Measurements from ENCODE around the gene BSX. TPM values are rescaled to one million over a fixed set of nuclear protein-coding genes. Genes with fewer than 3 reads are reported as not detected.

BSX gene
- polyA plus RNA-seq, 3 donors: not detected

DNA sequence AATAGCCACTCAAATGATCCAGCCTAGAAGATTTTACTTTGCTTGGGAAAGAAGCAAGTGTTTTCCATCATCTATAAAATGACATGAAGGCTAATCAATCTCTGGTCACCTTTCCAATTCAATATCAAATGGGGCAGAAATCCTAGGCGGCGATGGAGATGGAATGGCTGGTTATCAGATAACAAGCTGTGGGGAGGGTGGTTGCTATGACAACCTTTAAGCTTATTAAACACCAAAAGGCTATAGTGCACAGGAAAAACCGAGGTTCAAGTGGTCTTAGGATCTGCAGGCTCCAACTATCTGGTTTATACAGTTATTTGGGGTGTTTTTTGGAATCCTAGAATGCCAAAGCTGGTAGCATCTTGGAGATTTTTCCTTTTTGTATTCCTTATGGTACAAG, 13.9 kb upstream of the BSX start:
- DNase-seq: no peak
- Histone ChIP-seq H3K36me3 (replicated peaks in 1 of 2; ENCODE audit: control insufficient read depth in 1 of 2, insufficient read depth in 2 of 2, low read length in 2 of 2) (no peaks in the 10 kb centered on the region), H3K4me1 (ENCODE audit: control insufficient read depth in 1 of 2, insufficient read depth in 2 of 2, low read length in 2 of 2) (no peaks in the 10 kb centered on the region), H3K9ac (ENCODE audit: insufficient read depth, low read length, poor library complexity, severe bottlenecking) (no peak overlapping the region), H3K27ac (ENCODE audit: low read depth in 1 of 2, low read length in 2 of 2) (no peak overlapping the region), H3K27me3 (ENCODE audit: control insufficient read depth in 2 of 2, insufficient read depth in 2 of 2, low read length in 2 of 2) (peaks cover 11 to 20% of the 10 kb centered on the region in 2 donors), H3K4me3 (replicated peaks in 1 of 3; ENCODE audit: low read depth in 2 of 3, low read length in 3 of 3) (no peak overlapping the region), H3K4me2 (replicated peaks; ENCODE audit: extremely low read depth, low read length, poor library complexity, severe bottlenecking) (no peak overlapping the region), H2AFZ (ENCODE audit: insufficient read depth, low read depth, low read length, poor library complexity, severe bottlenecking) (no peak overlapping the region), H4K20me1 (ENCODE audit: insufficient read depth, low read length) (no peaks in the 10 kb centered on the region), H3K9me3 (replicated peaks in 1 of 2; ENCODE audit: control insufficient read depth in 1 of 2, insufficient read depth in 1 of 2, low read length in 2 of 2) (no peaks in the 10 kb centered on the region), H3K79me2 (ENCODE audit: insufficient read depth, low read length) (no peaks in the 10 kb centered on the region)
- Mint-ChIP-seq H3K27ac (peak overlapping the region in 1 of 7 donors; percentile 25), H3K4me3 (no peak overlapping the region), H3K27me3 (ENCODE audit: low read depth in 3 of 3) (peaks cover 23 to 45% (median 26%) of the 10 kb centered on the region in 3 donors), H3K36me3 (no peaks in the 10 kb centered on the region), H3K9me3 (peaks cover 0 to 2% (median 0%) of the 10 kb centered on the region in 7 donors), H3K4me1 (no peaks in the 10 kb centered on the region)
- TF ChIP-seq, protein P1, sequence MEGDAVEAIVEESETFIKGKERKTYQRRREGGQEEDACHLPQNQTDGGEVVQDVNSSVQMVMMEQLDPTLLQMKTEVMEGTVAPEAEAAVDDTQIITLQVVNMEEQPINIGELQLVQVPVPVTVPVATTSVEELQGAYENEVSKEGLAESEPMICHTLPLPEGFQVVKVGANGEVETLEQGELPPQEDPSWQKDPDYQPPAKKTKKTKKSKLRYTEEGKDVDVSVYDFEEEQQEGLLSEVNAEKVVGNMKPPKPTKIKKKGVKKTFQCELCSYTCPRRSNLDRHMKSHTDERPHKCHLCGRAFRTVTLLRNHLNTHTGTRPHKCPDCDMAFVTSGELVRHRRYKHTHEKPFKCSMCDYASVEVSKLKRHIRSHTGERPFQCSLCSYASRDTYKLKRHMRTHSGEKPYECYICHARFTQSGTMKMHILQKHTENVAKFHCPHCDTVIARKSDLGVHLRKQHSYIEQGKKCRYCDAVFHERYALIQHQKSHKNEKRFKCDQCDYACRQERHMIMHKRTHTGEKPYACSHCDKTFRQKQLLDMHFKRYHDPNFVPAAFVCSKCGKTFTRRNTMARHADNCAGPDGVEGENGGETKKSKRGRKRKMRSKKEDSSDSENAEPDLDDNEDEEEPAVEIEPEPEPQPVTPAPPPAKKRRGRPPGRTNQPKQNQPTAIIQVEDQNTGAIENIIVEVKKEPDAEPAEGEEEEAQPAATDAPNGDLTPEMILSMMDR (IDR thresholded peaks at IDR 0.05): no peak
- intact Hi-C loops (cut with micrococcal nuclease): no loop called here
- WGBS (ENCODE audit: insufficient coverage): no CpG with 5 or more reads among the region's 3 CpGs

DNA sequence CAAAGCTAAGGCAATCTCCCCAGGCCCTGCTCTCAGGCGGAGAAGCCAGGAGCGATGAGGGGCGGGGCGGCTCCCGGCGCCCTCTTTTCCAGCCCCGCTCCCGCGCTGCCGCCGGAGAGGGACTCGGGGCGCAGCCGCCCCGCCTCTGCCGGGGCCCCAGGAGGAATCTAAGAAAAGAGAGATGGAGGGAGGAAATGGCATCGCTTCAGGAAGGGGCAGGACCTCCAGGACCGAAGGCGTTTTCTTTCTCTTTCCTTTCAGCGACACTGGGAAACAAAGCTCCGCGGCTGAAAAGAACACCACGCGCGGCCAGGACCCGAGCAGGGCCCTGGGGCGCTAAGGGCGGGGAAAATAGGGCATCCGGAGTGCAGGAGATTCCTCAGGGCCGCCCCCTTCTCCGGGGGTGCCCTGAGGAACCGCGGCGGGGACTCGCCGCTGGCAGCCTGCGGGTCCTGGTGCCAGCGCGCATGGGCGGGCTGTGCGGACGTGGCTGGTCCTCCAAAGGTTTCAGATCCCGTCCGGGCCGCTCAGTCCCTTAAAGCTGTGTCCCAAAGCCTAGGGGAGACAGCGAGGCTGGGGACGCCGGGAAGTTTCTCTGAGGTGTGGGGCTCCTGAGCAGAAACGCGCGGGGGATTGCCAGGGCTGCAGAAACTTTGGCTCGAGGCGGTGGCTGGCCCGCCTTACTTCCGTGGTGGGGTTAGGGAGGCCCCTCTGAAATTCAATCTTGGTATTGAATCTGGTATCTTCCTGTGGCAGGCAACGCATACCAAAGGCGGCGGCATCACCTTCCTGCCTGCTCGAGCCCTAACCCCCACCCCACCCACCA, 2.8 kb upstream of the BSX start:
- WGBS (ENCODE audit: insufficient coverage): 0% methylated on average over 51 of the region's 59 CpGs

More for the DNA sequence above, 2.8 kb upstream of the BSX start:
- Histone ChIP-seq H3K36me3 (replicated peaks in 1 of 2; ENCODE audit: control insufficient read depth in 1 of 2, insufficient read depth in 2 of 2, low read length in 2 of 2) (no peaks in the 10 kb centered on the region), H3K4me3 (replicated peaks in 1 of 3; ENCODE audit: low read depth in 2 of 3, low read length in 3 of 3) (peak overlapping the region; percentile 24 to 63 (median 26)), H3K27ac (ENCODE audit: low read depth in 1 of 2, low read length in 2 of 2) (no peak overlapping the region), H4K20me1 (ENCODE audit: insufficient read depth, low read length) (no peaks in the 10 kb centered on the region), H3K79me2 (ENCODE audit: insufficient read depth, low read length) (no peaks in the 10 kb centered on the region), H3K9me3 (replicated peaks in 1 of 2; ENCODE audit: control insufficient read depth in 1 of 2, insufficient read depth in 1 of 2, low read length in 2 of 2) (peaks cover 0 to 44% of the 10 kb centered on the region in 2 donors), H3K4me1 (ENCODE audit: control insufficient read depth in 1 of 2, insufficient read depth in 2 of 2, low read length in 2 of 2) (peaks cover 4 to 14% of the 10 kb centered on the region in 2 donors), H2AFZ (ENCODE audit: insufficient read depth, low read depth, low read length, poor library complexity, severe bottlenecking) (peak overlapping the region; percentile 57), H3K27me3 (ENCODE audit: control insufficient read depth in 2 of 2, insufficient read depth in 2 of 2, low read length in 2 of 2) (peaks cover 79 to 90% of the 10 kb centered on the region in 2 donors), H3K9ac (ENCODE audit: insufficient read depth, low read length, poor library complexity, severe bottlenecking) (no peak overlapping the region), H3K4me2 (replicated peaks; ENCODE audit: extremely low read depth, low read length, poor library complexity, severe bottlenecking) (peak overlapping the region; percentile 72)
- TF ChIP-seq, protein P1 (IDR thresholded peaks at IDR 0.05): no peak
- H3K4me3 Mint-ChIP-seq: peak overlapping the region; percentile 75 to 79
- no peak overlapping the region for H3K27ac Mint-ChIP-seq
- peaks cover 11% of the 10 kb centered on the region for H3K4me1 Mint-ChIP-seq
- H3K27me3 Mint-ChIP-seq (ENCODE audit: low read depth in 3 of 3): peaks cover 87 to 91% (median 88%) of the 10 kb centered on the region in 3 donors
- no peak for DNase-seq
- intact Hi-C loops (cut with micrococcal nuclease): no loop called here
- peaks cover 1 to 12% of the 10 kb centered on the region in 2 donors for H3K36me3 Mint-ChIP-seq
- peaks cover 4 to 29% (median 14%) of the 10 kb centered on the region in 7 donors for H3K9me3 Mint-ChIP-seq

All from CD14-positive monocyte (primary cell).